Erythroblast (primary cell): Measurements from ENCODE around the gene ATXN10.

Source experiments
- GATA1 ChIP-seq: IDR thresholded peaks from 2 replicates; pipeline ENCODE4 v1.6.1; 2011; ENCODE audit warnings: low read depth, mild to moderate bottlenecking, control low read depth, low read length, moderate library complexity
- POLR2A ChIP-seq: IDR thresholded peaks from 2 replicates; pipeline ENCODE4 v1.6.1; 2011; ENCODE audit warnings: mild to moderate bottlenecking, low read length

DNA sequence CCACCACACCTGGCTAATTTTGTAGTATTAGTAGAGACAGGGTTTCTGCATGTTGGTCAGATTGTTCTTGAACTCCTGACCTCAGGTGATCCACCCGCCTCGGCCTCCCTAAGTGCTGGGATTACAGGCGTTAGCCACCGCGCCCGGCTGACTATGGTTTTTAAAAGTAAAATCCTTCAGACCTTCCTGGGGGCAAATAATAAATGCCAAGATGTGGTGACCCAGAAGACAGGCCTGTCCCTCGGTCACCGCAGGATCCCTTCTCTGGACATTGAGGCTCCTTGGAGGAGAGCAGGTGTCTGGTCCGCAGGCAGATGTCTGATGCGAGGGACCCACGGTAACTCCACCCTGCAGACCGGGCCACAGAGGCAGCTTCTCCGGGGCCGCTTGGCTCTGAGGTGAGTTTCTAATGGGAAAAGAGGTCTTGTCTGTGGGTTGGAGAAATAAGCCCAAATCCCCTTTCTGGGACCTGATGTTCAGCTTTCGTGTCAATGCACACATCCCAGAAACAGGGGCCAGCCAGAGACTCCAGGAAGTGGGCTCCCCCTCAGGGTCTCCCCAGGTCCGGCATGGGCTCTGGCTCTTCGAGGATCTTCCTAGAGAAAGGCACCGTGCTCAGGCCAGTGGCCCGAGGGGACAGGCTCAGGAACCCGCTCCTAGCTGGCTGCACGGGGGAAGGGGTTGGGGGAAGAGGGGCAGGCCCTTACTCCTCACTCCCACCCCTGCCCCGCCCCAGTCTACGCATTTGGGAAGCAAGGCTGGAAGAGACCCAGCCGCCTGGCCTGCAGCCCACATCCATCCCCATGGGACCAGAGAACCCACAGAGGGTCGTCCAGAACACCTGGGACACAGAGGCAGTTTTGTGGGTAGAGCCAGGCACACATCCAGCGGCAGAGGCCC lies 204.8 kb downstream of the ATXN10 start:
- TF ChIP-seq POLR2A (no peak), GATA1 (no peak)
